HG03460 (cell line): ENCODE data around the gene SNAP23.

Source experiments
- ATAC-seq: cut with Tn5 transposase; IDR thresholded peaks from one replicate; pipeline ENCODE4 v1.9.1; 2021; ENCODE audit not compliant: unreplicated experiment

SNAP23 gene

GRCh38 chr15:42494998-42495360 is 455 bp upstream of the SNAP23 start:
- no peak for ATAC-seq

GRCh38 chr15:42498212-42499068 is 3.0 kb downstream of the SNAP23 start:
- no peak for ATAC-seq

GRCh38 chr15:42499858-42500609 is 4.6 kb downstream of the SNAP23 start:
- no peak for ATAC-seq

- ATAC-seq, result no peak
Measured at GRCh38 chr15:42502477-42502876, 7.0 kb downstream of the SNAP23 start.

- no peak for ATAC-seq
Measured at GRCh38 chr15:42503825-42504224, 8.4 kb downstream of the SNAP23 start.

GRCh38 chr15:42504631-42505030 is 9.2 kb downstream of the SNAP23 start:
- ATAC-seq, result peak; percentile 11

- ATAC-seq, result no peak
Measured at GRCh38 chr15:42507514-42507913, 12.1 kb downstream of the SNAP23 start.

GRCh38 chr15:42508263-42508690 is 12.8 kb downstream of the SNAP23 start:
- no peak for ATAC-seq

- no peak for ATAC-seq
Measured at GRCh38 chr15:42510258-42511006, 15.0 kb downstream of the SNAP23 start.

GRCh38 chr15:42511007-42511391 is 15.6 kb downstream of the SNAP23 start:
- ATAC-seq, result no peak

GRCh38 chr15:42523331-42523730 is 27.9 kb downstream of the SNAP23 start:
- no peak for ATAC-seq

GRCh38 chr15:42528970-42529369 is 33.5 kb downstream of the SNAP23 start:
- ATAC-seq, result no peak

GRCh38 chr15:42533246-42533645 is 37.8 kb downstream of the SNAP23 start:
- no peak for ATAC-seq

- ATAC-seq, result no peak
Measured at GRCh38 chr15:42544853-42545629, 49.6 kb downstream of the SNAP23 start.

GRCh38 chr15:42547918-42548248 is 52.4 kb downstream of the SNAP23 start:
- ATAC-seq, result no peak

GRCh38 chr15:42548249-42549031 is 53.0 kb downstream of the SNAP23 start, which contains the start of the genes HAUS2 and LRRC57:
Gene HAUS2 (plus strand): TSS chr15:42548838. CDS start chr15:42548873, 35 bp downstream.
Gene LRRC57 (minus strand): TSS chr15:42548793. CDS start chr15:42548434, 359 bp downstream.
- ATAC-seq, result peak; percentile 74

- ATAC-seq, result peak; percentile 23
Measured at GRCh38 chr15:42549032-42549491, 53.6 kb downstream of the SNAP23 start.

- no peak for ATAC-seq
Measured at GRCh38 chr15:42549741-42550392, 54.4 kb downstream of the SNAP23 start.

- ATAC-seq, result no peak
Measured at GRCh38 chr15:42553554-42553953, 58.1 kb downstream of the SNAP23 start.
